GM19043 (cell line): Measurements from ENCODE around the gene CSTF2T.

ENCODE experiments used
- ATAC-seq: cut with Tn5 transposase; IDR thresholded peaks from one replicate; pipeline ENCODE4 v1.9.1; 2021; ENCODE audit warnings: low read depth; ENCODE audit not compliant: unreplicated experiment

CSTF2T gene, protein sequence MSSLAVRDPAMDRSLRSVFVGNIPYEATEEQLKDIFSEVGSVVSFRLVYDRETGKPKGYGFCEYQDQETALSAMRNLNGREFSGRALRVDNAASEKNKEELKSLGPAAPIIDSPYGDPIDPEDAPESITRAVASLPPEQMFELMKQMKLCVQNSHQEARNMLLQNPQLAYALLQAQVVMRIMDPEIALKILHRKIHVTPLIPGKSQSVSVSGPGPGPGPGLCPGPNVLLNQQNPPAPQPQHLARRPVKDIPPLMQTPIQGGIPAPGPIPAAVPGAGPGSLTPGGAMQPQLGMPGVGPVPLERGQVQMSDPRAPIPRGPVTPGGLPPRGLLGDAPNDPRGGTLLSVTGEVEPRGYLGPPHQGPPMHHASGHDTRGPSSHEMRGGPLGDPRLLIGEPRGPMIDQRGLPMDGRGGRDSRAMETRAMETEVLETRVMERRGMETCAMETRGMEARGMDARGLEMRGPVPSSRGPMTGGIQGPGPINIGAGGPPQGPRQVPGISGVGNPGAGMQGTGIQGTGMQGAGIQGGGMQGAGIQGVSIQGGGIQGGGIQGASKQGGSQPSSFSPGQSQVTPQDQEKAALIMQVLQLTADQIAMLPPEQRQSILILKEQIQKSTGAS

GRCh38 chr10:51699475-51700227 is at the start of gene CSTF2T:
CSTF2T (minus strand) TSS chr10:51699595; CDS start chr10:51699549, 46 bp downstream.
- peak; percentile 88 for ATAC-seq

- ATAC-seq, result no peak
These were observed 49.6 kb upstream of the CSTF2T start for GRCh38 chr10:51748959-51749358.

DNA sequence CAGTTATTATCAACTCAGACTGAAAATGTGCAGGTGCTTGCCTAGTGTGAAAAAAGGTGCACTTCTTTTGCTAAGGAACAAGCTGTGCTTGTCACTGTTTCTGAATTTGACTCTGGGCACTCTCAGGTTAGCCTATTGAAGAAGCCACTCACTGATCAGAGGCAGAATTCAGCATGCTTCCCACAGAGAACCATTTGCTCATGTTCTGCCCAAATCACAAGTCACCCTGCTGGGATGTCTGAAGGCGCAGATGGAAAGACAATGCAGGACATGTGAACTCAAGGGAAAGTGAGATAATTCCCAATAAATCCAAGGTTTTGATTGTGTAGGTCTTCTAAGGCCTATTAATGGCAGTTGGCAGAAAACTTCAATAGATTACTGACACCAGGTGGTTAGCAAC is 47.8 kb upstream of the CSTF2T start:
- no peak for ATAC-seq

- no peak for ATAC-seq
These were observed 46.0 kb upstream of the CSTF2T start for GRCh38 chr10:51745397-51745796.

DNA sequence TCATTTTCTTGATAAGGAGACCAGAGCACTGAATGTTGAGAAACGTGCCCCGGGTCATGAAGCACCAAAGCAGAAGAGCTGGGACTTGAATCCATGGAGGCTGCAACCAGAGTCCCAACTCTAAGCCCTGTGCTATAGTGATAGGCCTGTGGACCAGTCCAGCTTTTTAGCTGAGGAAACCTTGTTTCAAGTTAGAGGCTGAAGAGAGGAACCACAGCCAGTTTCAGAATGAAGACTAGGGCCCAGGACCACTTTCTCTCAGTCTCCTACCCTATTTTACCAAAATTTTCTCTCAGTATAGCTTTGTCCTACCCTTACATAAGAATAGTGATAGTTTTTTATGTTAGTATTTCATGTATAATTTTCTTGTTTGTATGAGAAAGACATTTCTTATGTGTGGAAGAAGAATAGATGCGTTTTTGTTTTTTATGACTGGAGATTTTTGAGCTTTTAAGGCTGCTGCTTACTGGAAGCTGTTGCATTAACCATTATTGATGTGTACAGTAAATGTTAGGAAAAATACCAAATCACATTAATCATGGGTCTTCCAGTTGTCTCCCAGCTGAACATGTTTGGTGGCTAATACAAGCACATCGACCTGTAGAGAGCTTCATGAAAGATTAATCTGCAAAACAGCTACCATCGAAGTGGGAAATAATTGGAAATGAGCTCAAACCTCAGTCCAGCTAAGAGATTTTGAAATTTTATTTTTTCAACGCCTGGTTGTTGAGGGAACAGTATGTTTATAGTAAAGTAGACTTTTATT is 45.0 kb upstream of the CSTF2T start:
- no peak for ATAC-seq

DNA sequence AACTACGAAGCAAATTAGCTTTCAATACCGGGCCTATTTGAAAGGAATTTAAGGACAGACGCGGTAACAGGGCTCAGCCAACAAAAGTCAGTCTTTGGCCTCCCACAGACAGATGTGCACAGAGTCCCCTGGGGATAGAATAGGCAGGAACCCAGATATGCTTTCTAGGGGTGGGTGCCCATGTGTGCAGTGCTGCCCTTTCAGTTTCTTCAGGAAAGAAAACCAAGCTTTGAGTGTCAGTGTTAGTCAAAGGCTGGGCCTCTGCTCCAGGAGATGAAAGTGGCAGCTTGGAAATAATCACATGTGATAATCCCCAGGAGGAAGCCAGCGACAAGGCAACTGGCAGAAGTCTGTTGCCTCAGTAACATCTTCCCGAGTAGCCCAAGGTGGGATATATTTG is 43.8 kb upstream of the CSTF2T start:
- peak; percentile 83 for ATAC-seq

- ATAC-seq, result no peak
These were observed 33.7 kb upstream of the CSTF2T start for GRCh38 chr10:51733057-51733456.

GRCh38 chr10:51729822-51730555 is 30.6 kb upstream of the CSTF2T start:
- ATAC-seq, result no peak

- no peak for ATAC-seq
These were observed 24.6 kb upstream of the CSTF2T start for GRCh38 chr10:51724038-51724437.

DNA sequence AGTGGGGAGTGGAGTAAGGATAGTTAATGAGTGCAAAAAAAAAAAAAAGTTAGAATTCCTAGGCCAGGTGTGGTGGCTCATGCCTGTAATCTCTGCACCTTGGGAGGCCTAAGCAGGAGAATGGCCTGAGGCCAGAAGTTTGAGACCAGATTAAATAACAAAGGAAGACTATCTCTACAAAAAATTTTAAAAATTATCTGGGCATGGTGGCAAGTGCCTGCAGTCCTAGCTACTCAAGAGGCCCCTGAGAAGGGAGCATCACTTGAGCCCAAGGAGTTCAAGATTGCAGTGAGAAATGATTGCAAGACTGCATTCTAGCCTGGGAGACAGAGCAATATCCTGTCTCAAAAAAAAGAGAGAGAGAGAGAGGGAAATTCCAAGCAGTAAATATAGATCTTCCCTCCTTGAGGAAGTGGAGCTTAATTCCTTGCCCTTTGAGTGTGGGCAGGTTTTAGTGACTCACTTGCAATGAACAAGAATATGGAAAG is 19.5 kb upstream of the CSTF2T start:
- no peak for ATAC-seq

GRCh38 chr10:51716981-51717380 is 17.6 kb upstream of the CSTF2T start:
- ATAC-seq, result no peak

GRCh38 chr10:51711519-51711891 is 12.1 kb upstream of the CSTF2T start:
- no peak for ATAC-seq

- no peak for ATAC-seq
These were observed 10.1 kb upstream of the CSTF2T start for GRCh38 chr10:51709324-51709972.

DNA sequence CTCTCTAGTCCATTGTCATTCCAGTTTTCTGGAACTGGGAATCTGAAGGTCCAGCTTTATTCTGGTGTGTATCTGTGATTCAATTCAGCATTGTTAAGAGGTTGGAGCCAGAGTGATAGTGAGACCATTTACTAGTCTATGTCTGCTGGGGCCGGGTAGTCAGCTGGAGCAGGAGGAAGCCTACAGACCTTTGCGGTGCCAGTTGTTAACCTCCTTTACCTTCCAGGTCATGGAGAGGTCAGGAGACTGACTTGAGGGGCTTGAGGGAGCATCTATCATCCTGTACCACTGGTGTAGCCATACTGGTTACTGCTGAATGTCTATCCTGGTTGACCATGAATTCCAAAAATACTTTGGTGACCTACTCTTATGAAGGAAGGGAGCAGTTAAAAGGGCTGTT is 9.2 kb upstream of the CSTF2T start:
- ATAC-seq, result no peak

DNA sequence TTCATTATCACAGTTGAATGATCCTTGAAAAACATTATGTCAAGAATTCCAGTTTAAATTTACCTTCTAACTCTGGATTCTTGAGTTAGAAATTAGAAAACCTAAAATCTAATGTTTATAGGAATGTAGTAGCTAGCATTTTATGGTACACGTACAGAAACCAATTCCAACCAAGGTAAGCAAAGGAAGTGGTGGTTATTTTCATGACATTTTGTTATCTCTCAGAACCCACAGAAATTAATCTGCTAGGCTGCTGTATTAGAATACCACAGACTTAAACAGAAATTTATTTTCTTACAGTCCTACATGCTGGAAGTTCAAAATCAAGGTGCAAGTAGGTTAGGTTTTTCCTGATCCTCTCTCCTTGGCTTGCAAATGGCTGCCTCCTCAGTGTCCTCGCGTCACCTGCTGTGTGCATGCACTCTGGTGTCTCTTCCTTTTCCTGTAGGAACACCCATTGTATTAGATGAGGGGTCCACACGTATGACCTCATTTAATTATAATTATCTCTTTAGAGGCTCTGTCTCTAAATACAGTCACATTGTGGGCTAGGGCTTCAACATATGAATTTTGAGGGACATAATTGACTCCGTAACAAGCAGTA is 8.5 kb upstream of the CSTF2T start:
- ATAC-seq, result no peak

- ATAC-seq, result no peak
These were observed 8.0 kb upstream of the CSTF2T start for GRCh38 chr10:51707392-51707791.

- no peak for ATAC-seq
These were observed 6.8 kb upstream of the CSTF2T start for GRCh38 chr10:51706225-51706624.

DNA sequence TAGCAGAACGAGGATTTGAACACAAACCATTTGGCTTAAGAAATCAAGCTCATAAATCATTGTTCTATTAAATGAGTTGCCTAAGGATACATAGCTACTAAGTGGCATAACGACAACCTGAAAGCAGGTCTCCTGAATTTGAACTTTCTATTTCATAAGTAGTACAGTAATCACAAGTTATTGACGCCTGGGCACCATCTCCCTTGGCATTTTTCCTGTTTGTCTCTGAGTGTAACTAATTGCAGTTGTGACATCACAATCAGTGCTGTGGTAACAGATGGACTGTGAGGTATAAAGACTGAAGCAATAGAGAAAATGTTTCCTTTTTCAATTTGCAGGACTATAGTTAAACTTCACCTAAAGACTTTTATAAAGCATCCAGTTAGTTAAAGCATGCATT is 6.4 kb upstream of the CSTF2T start:
- ATAC-seq, result no peak

GRCh38 chr10:51700228-51700817 is 928 bp upstream of the CSTF2T start:
- ATAC-seq, result no peak
